Mesenchymal stem cell (in vitro differentiated cells and primary cell): Measurements from ENCODE around the gene SAPCD2.
A peak's percentile ranks its signal among the peaks of the same experiment; 100 is the strongest.

Experiments
- DNase-seq: peaks from one replicate; pipeline ENCODE4 v3.0.0-alpha.2; 2013
- H2AFZ ChIP-seq: one replicate; pipeline ENCODE4 v1.6.1; 2013; ENCODE audit warnings: low read depth, mild to moderate bottlenecking, control low read depth, inconsistent platforms, low read length, moderate library complexity
- H2AK5ac ChIP-seq: 2 replicates; pipeline ENCODE4 v1.6.1; 2013; ENCODE audit warnings: low read length, moderate library complexity, mild to moderate bottlenecking, inconsistent platforms; ENCODE audit not compliant: severe bottlenecking
- H2BK120ac ChIP-seq: one replicate; pipeline ENCODE4 v1.6.1; 2013; ENCODE audit warnings: low read depth, mild to moderate bottlenecking, inconsistent platforms, low read length, moderate library complexity
- H2BK12ac ChIP-seq, 2 experiments: one replicate each; pipeline ENCODE4 v1.6.1; 2013; ENCODE audit warnings: inconsistent platforms in 2 of 2, low read length in 2 of 2, mild to moderate bottlenecking in 2 of 2, moderate library complexity in 2 of 2, control low read depth in 1 of 2
- H2BK15ac ChIP-seq: one replicate; pipeline ENCODE4 v1.6.1; 2013; ENCODE audit warnings: mild to moderate bottlenecking, low read depth, inconsistent platforms; ENCODE audit not compliant: poor library complexity, severe bottlenecking
- H2BK5ac ChIP-seq: 2 replicates; pipeline ENCODE4 v1.6.1; 2013; ENCODE audit warnings: low read depth, mild to moderate bottlenecking, low read length, control low read depth, inconsistent platforms; ENCODE audit not compliant: poor library complexity, severe bottlenecking
- H3K14ac ChIP-seq, 2 experiments: one replicate each; pipeline ENCODE4 v1.6.1; 2013; ENCODE audit warnings: inconsistent platforms in 2 of 2, low read length in 2 of 2, control low read depth in 1 of 2, mild to moderate bottlenecking in 1 of 2, moderate library complexity in 1 of 2
- H3K18ac ChIP-seq, 2 experiments: one replicate each; pipeline ENCODE4 v1.6.1; 2013; ENCODE audit warnings: inconsistent platforms in 2 of 2, low read length in 2 of 2, control low read depth in 1 of 2, low read depth in 1 of 2, mild to moderate bottlenecking in 1 of 2
- H3K23ac ChIP-seq, 2 experiments: one replicate each; pipeline ENCODE4 v1.6.1; 2013; ENCODE audit warnings: inconsistent platforms in 2 of 2, low read length in 2 of 2, mild to moderate bottlenecking in 2 of 2, moderate library complexity in 2 of 2, control low read depth in 1 of 2
- H3K27ac ChIP-seq: 2 replicates; pipeline ENCODE4 v1.5.1; 2013; ENCODE audit warnings: mild to moderate bottlenecking, moderate library complexity, low read length, control low read depth, inconsistent platforms; ENCODE audit not compliant: poor library complexity, severe bottlenecking
- H3K27me3 ChIP-seq, 2 experiments: 2 replicates each; pipeline versions ENCODE4 v1.6.1 to v1.7.0; 2013; ENCODE audit warnings: low read length in 2 of 2, mild to moderate bottlenecking in 2 of 2, moderate library complexity in 2 of 2, control low read depth in 1 of 2, inconsistent platforms in 1 of 2; ENCODE audit not compliant: control insufficient read depth in 1 of 2, insufficient read depth in 1 of 2
- H3K36me3 ChIP-seq, 2 experiments: 2 replicates each; pipeline versions ENCODE4 v1.6.1 to v1.7.0; 2013; ENCODE audit warnings: low read length in 2 of 2, control low read depth in 1 of 2, inconsistent platforms in 1 of 2, low read depth in 1 of 2, mild to moderate bottlenecking in 1 of 2; ENCODE audit not compliant: insufficient read depth in 2 of 2, control insufficient read depth in 1 of 2
- H3K4ac ChIP-seq, 2 experiments: one replicate each; pipeline ENCODE4 v1.6.1; 2013; ENCODE audit warnings: inconsistent platforms in 2 of 2, low read length in 2 of 2, mild to moderate bottlenecking in 2 of 2, moderate library complexity in 2 of 2, control low read depth in 1 of 2, low read depth in 1 of 2
- H3K4me1 ChIP-seq: 2 replicates; pipeline ENCODE4 v1.6.1; 2013; ENCODE audit warnings: low read depth, low read length, control low read depth; ENCODE audit not compliant: control insufficient read depth, insufficient read depth
- H3K4me2 ChIP-seq: 2 replicates; pipeline ENCODE4 v1.6.1; 2013; ENCODE audit warnings: low read length, mild to moderate bottlenecking, inconsistent platforms; ENCODE audit not compliant: poor library complexity, severe bottlenecking
- H3K4me3 ChIP-seq, 2 experiments: 2 replicates each; pipeline versions ENCODE4 v1.5.1 to v1.7.0; 2013; ENCODE audit warnings: low read length in 2 of 2, mild to moderate bottlenecking in 2 of 2, control low read depth in 1 of 2, low read depth in 1 of 2; ENCODE audit not compliant: insufficient read depth in 1 of 2
- H3K79me1 ChIP-seq: replicated peaks from 2 replicates; pipeline ENCODE4 v1.6.1; 2013; ENCODE audit warnings: mild to moderate bottlenecking, control low read depth, low read length, inconsistent platforms; ENCODE audit not compliant: poor library complexity, severe bottlenecking
- H3K9ac ChIP-seq: 2 replicates; pipeline ENCODE4 v1.7.0; 2013; ENCODE audit warnings: mild to moderate bottlenecking, low read length, moderate library complexity
- H3K9me3 ChIP-seq: 2 replicates; pipeline ENCODE4 v1.7.0; 2013; ENCODE audit warnings: mild to moderate bottlenecking, low read length; ENCODE audit not compliant: control insufficient read depth
- H4K8ac ChIP-seq: one replicate; pipeline ENCODE4 v1.6.1; 2013; ENCODE audit warnings: inconsistent platforms, mild to moderate bottlenecking, low read length, moderate library complexity
- H4K91ac ChIP-seq: one replicate; pipeline ENCODE4 v1.6.1; 2013; ENCODE audit warnings: mild to moderate bottlenecking, low read length, inconsistent platforms
- WGBS: methylation state at CpG from one replicate; pipeline ENCODE4 v1.1.7; 2013; ENCODE audit warnings: mixed read lengths; 5-methylcytosine and 5-hydroxymethylcytosine counted together

SAPCD2 gene

DNA sequence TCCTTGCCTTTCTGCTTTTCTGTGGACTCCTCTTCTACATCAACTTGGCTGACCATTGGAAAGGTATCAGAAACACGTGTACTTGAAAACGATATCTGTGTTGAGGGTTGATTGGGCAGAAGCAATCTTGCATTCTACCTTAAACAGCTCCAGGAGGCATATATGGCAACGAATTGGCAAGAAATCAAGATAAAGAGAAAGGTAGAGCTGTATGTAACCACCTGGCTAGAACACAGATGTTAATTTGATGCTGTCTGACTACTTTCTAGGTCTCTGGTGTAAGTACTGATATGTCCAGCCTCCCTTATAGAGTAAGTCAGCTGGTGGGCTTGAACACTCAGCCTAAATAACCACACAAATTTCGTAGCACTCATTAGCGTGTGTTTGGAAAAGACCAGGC, 17.8 kb upstream of the SAPCD2 start:
- Histone ChIP-seq H3K27me3 (no peaks in the 10 kb centered on the region), H3K9ac (peak overlapping the region; percentile 91), H2BK5ac (no peak overlapping the region), H2AK5ac (no peak overlapping the region), H3K4me2 (no peak overlapping the region), H2AFZ (no peak overlapping the region), H2BK15ac (no peak overlapping the region), H3K36me3 (peaks cover 24 to 41% of the 10 kb centered on the region in 2 experiments), H2BK12ac (no peak overlapping the region), H4K8ac (no peak overlapping the region), H4K91ac (no peak overlapping the region), H3K4me1 (peaks cover 31% of the 10 kb centered on the region), H3K18ac (no peak overlapping the region), H3K27ac (no peak overlapping the region), H3K23ac (no peak overlapping the region), H3K9me3 (no peaks in the 10 kb centered on the region), H3K4ac (no peak overlapping the region), H3K79me1 (peaks cover 43% of the 10 kb centered on the region), H3K14ac (no peak overlapping the region), H3K4me3 (peak overlapping the region in 1 of 2 experiments; percentile 90), H2BK120ac (no peak overlapping the region)
- WGBS, result 98% methylated on average over 5 of the region's 5 CpGs
- no peak for DNase-seq

DNA sequence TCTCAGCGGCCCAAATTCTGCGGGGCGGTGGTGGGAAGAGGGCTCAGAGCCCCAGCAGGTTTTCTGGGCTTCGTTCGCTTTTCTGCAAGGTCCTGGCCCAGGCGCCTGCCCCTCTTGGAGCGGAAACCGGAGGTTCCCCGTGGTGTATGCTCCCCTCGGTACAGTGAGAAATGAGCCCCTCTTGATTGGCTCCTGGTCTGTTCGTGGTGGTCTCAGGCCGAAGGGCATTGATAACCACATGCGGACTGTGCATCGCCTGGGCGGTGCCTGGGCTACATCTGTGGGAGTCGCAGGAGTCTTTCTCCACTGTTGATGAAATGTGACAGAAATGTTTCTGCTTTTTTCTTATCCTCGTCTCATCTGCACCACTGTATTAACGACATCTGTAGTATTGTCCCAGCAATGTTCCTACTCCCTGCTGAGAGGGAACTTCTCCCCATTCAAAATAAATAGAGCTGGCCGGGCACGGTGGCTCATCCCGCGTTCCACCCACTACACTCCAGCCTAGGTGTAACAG, 17.1 kb upstream of the SAPCD2 start:
- no peak overlapping the region for H2AK5ac ChIP-seq
- H2BK15ac ChIP-seq, result peak overlapping the region; percentile 44
- H3K4me2 ChIP-seq, result peak overlapping the region; percentile 89
- no peaks in the 10 kb centered on the region for H3K27me3 ChIP-seq
- H3K4me3 ChIP-seq, result peak overlapping the region; percentile 90
- H2BK5ac ChIP-seq, result no peak overlapping the region
- peak overlapping the region; percentile 80 to 97 for H3K18ac ChIP-seq
- peak overlapping the region in 1 of 2 experiments; percentile 89 for H3K14ac ChIP-seq
- H2AFZ ChIP-seq, result peak overlapping the region; percentile 87
- peak overlapping the region; percentile 91 for H3K9ac ChIP-seq
- H3K27ac ChIP-seq, result no peak overlapping the region
- H2BK12ac ChIP-seq, result no peak overlapping the region
- DNase-seq, result peak; percentile 17
- H3K79me1 ChIP-seq, result peaks cover 41% of the 10 kb centered on the region
- peaks cover 28 to 41% of the 10 kb centered on the region in 2 experiments for H3K36me3 ChIP-seq
- H2BK120ac ChIP-seq, result no peak overlapping the region
- peaks cover 37% of the 10 kb centered on the region for H3K4me1 ChIP-seq
- H3K4ac ChIP-seq, result peak overlapping the region; percentile 60 to 76
- WGBS, result 16% methylated on average over 22 of the region's 22 CpGs
- peak overlapping the region in 1 of 2 experiments; percentile 86 for H3K23ac ChIP-seq
- peak overlapping the region; percentile 19 for H4K8ac ChIP-seq
- H4K91ac ChIP-seq, result peak overlapping the region; percentile 66
- H3K9me3 ChIP-seq, result no peaks in the 10 kb centered on the region

DNA sequence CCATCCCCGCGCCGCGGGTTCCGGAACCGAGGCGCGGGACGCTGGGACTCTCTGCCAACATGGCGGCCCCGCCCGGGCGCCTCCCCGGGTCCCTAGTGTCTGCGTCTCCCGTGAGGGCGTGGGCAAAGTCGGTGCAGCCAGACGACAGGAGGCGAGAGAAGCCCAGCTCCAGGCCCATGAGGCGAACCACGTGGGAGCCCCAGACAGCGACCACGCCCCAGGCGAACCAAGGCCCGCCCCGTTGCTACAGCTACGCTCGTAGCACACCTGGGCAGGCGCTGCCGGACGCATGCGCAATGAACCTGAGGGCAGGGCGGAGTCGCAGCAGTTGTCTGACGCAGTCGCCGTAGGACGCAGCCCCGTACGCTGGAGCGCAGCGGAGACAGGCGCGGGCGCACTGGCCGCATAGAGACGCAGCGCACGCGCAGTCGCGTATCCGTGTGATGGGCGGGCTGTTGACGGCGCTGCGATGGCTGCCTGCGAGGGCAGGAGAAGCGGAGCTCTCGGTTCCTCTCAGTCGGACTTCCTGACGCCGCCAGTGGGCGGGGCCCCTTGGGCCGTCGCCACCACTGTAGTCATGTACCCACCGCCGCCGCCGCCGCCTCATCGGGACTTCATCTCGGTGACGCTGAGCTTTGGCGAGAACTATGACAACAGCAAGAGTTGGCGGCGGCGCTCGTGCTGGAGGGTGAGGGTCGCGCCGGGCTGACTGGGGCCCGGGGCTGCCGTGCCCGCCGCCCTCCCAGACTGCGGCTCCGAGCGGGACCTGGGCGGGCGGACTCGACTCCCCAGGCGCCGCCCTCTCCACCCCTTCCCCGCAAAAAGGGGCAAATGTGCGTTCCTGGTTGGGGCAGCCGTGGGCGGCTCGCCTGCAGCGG, 16.4 kb upstream of the SAPCD2 start, which contains the start of gene MAN1B1:
TSS of gene MAN1B1 (plus strand) at position 455 of the 878 bp plus-strand sequence. CDS start at position 470, 15 bp downstream.
- peak within 1 kb of the TSS; percentile 92 for H4K91ac ChIP-seq
- peak within 1 kb of the TSS; percentile 80 to 97 for H3K18ac ChIP-seq

More for the DNA sequence above, 16.4 kb upstream of the SAPCD2 start, which contains the start of gene MAN1B1:
- Histone ChIP-seq H2BK120ac (peak within 1 kb of the TSS; percentile 93), H3K23ac (peak within 1 kb of the TSS in 1 of 2 experiments; percentile 86), H3K4me3 (peak within 1 kb of the TSS; percentile 90), H3K9ac (peak within 1 kb of the TSS; percentile 91), H3K36me3 (peaks cover 34 to 41% of the 10 kb centered on the region in 2 experiments), H2BK15ac (peak within 1 kb of the TSS; percentile 44), H3K79me1 (peaks cover 37% of the 10 kb centered on the region), H3K27ac (peak within 1 kb of the TSS; percentile 45), H3K27me3 (no peaks in the 10 kb centered on the region), H3K9me3 (no peaks in the 10 kb centered on the region), H2BK5ac (peak within 1 kb of the TSS; percentile 69), H3K4ac (peak within 1 kb of the TSS; percentile 94 to 97), H3K14ac (peak within 1 kb of the TSS in 1 of 2 experiments; percentile 96), H3K4me2 (peak within 1 kb of the TSS; percentile 89), H3K4me1 (peaks cover 42% of the 10 kb centered on the region), H4K8ac (peak within 1 kb of the TSS; percentile 81), H2AK5ac (no peak within 1 kb of the TSS), H2AFZ (peak within 1 kb of the TSS; percentile 87), H2BK12ac (peak within 1 kb of the TSS; percentile 46 to 59)
- DNase-seq, result peak; percentile 98
- WGBS, result under 1% methylated on average over 92 of the region's 101 CpGs
